Uterus (tissue), 2 donors: ENCODE measurements around the gene ADAMTS12.

Experiments
- POLR2A ChIP-seq, 2 donors: fragments of 450-650 bp; IDR thresholded peaks; one replicate each; pipeline ENCODE4 v1.6.1; 2016; ENCODE audit warnings: antibody characterized with exemption in 2 of 2, mild to moderate bottlenecking in 1 of 2, moderate library complexity in 1 of 2
- TF ChIP-seq, protein P1 (sequence below), 4 experiments: fragments of 200-600 bp in 2 of 4; fragments of 450-650 bp in 2 of 4; sonication (generic) in 2 of 4; IDR thresholded peaks; one replicate each; pipeline ENCODE4 v1.5.1; 2016 to 2019; ENCODE audit warnings: antibody characterized with exemption in 4 of 4, mild to moderate bottlenecking in 2 of 4, moderate library complexity in 1 of 4

DNA sequence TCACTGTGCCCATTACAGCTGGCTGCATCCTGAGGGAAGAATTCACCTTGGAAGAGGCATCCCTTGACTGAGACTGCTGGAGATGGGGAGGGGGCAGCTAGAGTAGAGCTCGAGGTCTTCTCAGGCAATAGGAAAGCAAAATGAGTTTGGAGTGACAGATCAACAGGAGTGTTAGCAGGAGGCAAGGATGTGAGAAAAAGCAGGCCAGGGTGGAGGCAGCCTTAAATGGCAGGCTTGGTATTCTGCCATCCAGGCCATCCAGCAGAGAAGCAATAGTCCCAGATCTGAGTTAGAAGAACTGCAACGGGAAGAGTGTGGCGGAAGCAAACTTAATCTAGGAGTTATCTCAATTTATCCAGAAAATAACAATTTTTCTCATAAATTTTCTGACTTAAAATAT lies 6.1 kb downstream of the ADAMTS12 start:
- TF ChIP-seq, protein P1, sequence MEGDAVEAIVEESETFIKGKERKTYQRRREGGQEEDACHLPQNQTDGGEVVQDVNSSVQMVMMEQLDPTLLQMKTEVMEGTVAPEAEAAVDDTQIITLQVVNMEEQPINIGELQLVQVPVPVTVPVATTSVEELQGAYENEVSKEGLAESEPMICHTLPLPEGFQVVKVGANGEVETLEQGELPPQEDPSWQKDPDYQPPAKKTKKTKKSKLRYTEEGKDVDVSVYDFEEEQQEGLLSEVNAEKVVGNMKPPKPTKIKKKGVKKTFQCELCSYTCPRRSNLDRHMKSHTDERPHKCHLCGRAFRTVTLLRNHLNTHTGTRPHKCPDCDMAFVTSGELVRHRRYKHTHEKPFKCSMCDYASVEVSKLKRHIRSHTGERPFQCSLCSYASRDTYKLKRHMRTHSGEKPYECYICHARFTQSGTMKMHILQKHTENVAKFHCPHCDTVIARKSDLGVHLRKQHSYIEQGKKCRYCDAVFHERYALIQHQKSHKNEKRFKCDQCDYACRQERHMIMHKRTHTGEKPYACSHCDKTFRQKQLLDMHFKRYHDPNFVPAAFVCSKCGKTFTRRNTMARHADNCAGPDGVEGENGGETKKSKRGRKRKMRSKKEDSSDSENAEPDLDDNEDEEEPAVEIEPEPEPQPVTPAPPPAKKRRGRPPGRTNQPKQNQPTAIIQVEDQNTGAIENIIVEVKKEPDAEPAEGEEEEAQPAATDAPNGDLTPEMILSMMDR (IDR thresholded peaks at IDR 0.05), result no peak
- no peak for TF ChIP-seq POLR2A (IDR thresholded peaks at IDR 0.05)
